ENCODE results near the gene MED27. TPM values are rescaled to one million over a fixed set of nuclear protein-coding genes. Genes with fewer than 3 reads are reported as not detected.

The MED27 gene
- total RNA-seq, 4 donors from 2014 or later: 8.2 to 18.9 (median 11.8) TPM

GRCh38 chr9:131963072-131964030 is 116.3 kb downstream of the MED27 start:
- no peak for TF ChIP-seq CTCF (IDR thresholded peaks at IDR 0.05)
- no peak for TF ChIP-seq EP300 (IDR thresholded peaks at IDR 0.05)
- TF ChIP-seq POLR2A (IDR thresholded peaks at IDR 0.05): no peak
- Histone ChIP-seq H3K27me3 (no peaks in the 10 kb centered on the region), H3K36me3 (peaks cover 0 to 4% (median 0%) of the 10 kb centered on the region in 3 donors), H3K4me1 (peaks cover 0 to 22% (median 0%) of the 10 kb centered on the region in 4 donors), H3K9me3 (no peaks in the 10 kb centered on the region), H3K4me3 (no peak overlapping the region), H3K27ac (no peak overlapping the region)
- WGBS, 2 donors: 75 to 81% methylated on average over 12 of the region's 12 CpGs
- DNase-seq (ENCODE audit: low spot score in 2 of 2): no peak

- Histone ChIP-seq H3K27me3 (no peaks in the 10 kb centered on the region), H3K9me3 (no peaks in the 10 kb centered on the region), H3K4me1 (peaks cover 0 to 22% (median 0%) of the 10 kb centered on the region in 4 donors), H3K4me3 (no peak overlapping the region), H3K27ac (peak overlapping the region in 3 of 4 donors; percentile 33 to 79 (median 64)), H3K36me3 (peaks cover 0 to 4% (median 0%) of the 10 kb centered on the region in 3 donors)
- DNase-seq (ENCODE audit: low spot score in 2 of 2): no peak
- WGBS, 2 donors: 64 to 79% methylated on average over 6 of the region's 6 CpGs
- TF ChIP-seq EP300 (IDR thresholded peaks at IDR 0.05) (no peak), CTCF (IDR thresholded peaks at IDR 0.05) (no peak), POLR2A (IDR thresholded peaks at IDR 0.05) (no peak)
Measured at GRCh38 chr9:131961496-131961880, 118.2 kb downstream of the MED27 start.

GRCh38 chr9:131960851-131961495 is 118.7 kb downstream of the MED27 start:
- Histone ChIP-seq H3K27ac (peak overlapping the region in 3 of 4 donors; percentile 33 to 79 (median 64)), H3K4me3 (no peak overlapping the region), H3K36me3 (peaks cover 0 to 4% (median 0%) of the 10 kb centered on the region in 3 donors), H3K4me1 (peaks cover 0 to 22% (median 0%) of the 10 kb centered on the region in 4 donors), H3K27me3 (no peaks in the 10 kb centered on the region), H3K9me3 (no peaks in the 10 kb centered on the region)
- TF ChIP-seq POLR2A (IDR thresholded peaks at IDR 0.05) (no peak), EP300 (IDR thresholded peaks at IDR 0.05) (no peak), CTCF (IDR thresholded peaks at IDR 0.05) (no peak)
- 56 to 58% methylated on average over 12 of the region's 12 CpGs for WGBS, 2 donors
- no peak for DNase-seq (ENCODE audit: low spot score in 2 of 2)

GRCh38 chr9:131960311-131960710 is 119.4 kb downstream of the MED27 start:
- H3K9me3 ChIP-seq: no peaks in the 10 kb centered on the region
- H3K4me3 ChIP-seq: no peak overlapping the region
- no peaks in the 10 kb centered on the region for H3K27me3 ChIP-seq
- H3K27ac ChIP-seq: peak overlapping the region in 2 of 4 donors; percentile 33 to 79
- no peak for DNase-seq (ENCODE audit: low spot score in 2 of 2)
- WGBS, 2 donors: 80 to 87% methylated on average over 9 of the region's 9 CpGs
- TF ChIP-seq EP300 (IDR thresholded peaks at IDR 0.05) (no peak), CTCF (IDR thresholded peaks at IDR 0.05) (no peak)
- H3K4me1 ChIP-seq: peaks cover 0 to 22% (median 0%) of the 10 kb centered on the region in 4 donors
- H3K36me3 ChIP-seq: peaks cover 0 to 4% (median 0%) of the 10 kb centered on the region in 3 donors
